Activated gamma-delta T cell (primary cell): ENCODE measurements around the gene ABCG2.
"Not testable (repeated sequence)": the region's sequence is repeated elsewhere in the genome, so short reads cannot be mapped to it uniquely, and the experiment has no call there.

Source experiments
- DNase-seq: peaks from one replicate; lab custom pipeline; 2025; lab: John Stamatoyannopoulos, UW

The ABCG2 gene

DNA sequence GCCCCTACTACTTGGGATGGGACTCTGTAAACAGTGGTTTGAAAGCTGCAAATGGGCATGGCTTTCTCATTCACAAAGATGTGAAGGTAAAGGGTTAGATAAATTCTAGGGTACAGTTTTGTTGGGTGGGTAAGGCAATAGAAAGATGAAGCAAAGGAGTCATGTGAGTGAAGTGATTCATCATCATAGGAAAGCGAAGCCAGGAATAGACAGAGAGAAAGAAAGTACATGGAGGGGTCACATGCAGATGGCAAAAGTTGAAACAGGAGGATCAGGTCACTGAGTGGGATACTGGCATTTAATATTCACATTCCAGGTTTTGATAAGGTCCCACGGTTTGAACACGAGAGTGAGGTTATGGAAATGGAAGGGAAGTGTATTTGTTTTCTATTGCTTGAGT is 8.2 kb upstream of the ABCG2 start:
- DNase-seq = no peak

DNA sequence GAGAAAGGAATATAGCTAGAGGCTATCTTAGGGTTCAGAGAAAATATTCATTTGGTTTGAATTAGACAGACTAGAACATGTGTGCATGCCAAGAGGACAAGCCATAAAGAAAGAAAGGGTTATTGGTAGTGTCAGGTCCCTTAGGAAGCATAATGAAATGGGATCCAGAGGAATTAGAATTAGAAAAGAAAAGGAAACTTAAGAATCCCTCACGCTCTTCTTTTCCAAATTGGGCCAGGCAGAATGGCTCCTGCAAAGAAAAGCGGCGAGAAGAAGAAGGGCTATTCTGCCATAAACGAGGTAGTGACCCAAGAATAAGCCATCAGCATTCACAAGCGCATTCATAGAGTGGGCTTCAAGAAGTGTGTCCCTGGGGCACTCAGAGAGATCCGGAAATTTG is 4.9 kb upstream of the ABCG2 start:
- DNase-seq = no peak

DNA sequence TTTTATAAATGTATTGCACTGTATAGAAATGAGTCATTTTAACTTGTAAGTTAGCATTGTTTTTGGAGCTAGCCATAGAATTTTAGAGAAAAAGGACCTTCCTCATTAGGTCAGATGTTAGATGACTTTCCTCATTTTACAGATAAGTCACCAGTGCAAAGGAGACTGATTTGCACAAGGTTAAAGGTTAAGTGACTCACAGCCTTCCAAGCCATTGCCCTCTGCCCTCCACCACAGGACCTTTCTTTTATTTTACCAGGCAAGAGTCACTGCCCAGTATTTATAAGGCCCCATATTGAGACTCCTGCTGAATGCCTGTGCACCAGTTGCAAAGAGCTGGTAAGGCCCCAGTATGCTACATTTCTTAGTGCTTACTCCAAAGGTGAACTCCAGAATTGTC is 4.2 kb upstream of the ABCG2 start:
- DNase-seq = no peak

DNA sequence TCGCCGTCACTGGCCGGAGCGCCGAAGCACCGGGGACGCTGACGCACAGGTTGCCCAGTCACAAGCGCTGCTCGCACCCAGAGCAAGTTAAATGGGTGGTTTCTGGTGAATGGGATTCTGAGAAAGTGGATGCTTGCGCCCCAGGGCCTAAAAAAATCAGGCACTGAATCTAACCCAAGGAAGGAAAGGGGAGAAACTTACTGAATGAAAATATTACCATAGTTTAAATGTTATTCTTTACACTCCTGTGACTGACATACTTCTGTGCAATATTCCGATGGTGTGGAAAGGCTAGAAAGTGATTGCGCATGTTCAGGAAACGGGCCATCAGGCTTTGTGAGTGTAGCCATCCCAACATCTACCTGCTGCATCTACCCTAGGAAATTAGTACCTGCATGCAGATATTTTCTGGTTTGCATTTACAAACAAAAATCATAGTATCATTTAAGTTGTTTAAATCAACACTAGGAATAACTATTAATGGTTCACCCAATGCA is 838 bp upstream of the ABCG2 start:
- DNase-seq = no peak

DNA sequence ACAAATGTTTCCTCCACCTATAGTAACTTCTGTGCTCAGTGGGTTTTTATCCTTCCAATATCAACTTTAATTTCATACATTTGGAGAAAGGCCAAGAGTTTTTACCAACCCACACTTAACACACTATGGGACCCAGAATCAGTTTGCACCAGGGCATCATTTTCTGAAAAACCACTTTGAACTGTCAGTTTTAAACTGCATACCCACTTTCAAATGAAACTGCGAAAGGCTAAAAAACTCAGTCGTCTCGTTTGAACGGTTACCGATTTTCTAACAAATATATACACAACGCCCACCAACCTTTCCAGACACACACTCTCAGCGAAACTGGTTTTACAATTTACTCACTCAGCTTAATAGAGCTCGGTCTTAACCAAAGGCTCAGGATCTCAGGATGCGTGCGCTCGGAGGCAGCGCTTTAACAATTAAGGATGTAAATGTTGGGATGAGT is 376 bp downstream of the ABCG2 start:
- no peak for DNase-seq

DNA sequence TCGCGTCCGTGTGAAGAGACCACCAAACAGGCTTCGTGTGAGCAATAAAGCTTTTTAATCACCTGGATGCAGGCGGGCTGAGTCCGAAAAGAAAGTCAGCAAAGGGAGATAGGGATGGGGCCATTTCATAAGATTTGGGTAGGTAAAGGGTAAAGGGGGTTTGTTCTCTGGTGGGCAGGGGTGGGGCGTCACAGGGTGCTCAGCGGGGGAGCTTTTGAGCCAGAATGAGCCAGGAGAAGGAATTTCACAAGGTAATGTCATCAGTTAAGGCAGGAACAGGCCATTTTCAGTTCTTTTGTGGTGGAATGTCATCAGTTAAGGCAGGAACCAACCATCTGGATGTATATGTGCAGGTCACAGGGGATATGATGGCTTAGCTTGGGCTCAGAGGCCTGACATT is 6.1 kb downstream of the ABCG2 start:
- DNase-seq = not testable (repeated sequence)

DNA sequence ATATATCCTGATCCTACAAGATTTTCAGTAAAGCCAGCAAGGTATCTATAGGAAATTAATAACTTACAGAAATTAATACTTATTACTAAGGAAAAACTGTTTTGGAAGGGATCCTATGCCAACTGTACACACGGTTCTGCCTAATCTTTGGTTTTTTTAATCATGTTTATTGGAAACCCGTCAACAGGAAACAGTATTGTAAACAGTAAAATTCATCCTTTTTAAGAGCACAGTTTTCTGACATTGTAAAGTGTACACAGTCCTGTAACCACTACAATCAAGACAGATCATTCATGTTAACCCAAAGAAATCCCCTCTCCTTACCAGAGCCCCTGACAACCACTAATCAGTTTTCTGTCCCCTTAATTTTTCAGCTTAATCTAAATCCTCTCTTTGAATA is 9.9 kb downstream of the ABCG2 start:
- DNase-seq = no peak

DNA sequence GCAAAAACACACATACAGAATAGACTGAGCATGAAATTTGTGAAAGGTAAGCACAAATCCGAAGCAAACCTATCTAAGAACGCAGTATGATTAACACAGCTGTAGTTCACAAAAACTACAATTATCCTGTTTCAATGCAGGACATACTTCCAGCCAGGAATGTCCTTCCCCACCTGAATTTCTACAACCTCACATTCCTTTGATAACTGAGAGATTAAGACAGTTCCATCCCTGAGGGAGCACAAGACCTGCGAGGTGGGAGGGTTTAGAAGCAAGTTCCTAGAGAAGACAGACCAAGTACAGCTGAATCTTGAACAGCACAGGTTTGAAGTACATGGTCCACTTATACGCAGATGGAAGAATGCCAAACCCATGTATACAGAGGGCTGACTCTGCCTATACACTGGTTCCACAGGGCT is 10.6 kb downstream of the ABCG2 start:
- DNase-seq = no peak

DNA sequence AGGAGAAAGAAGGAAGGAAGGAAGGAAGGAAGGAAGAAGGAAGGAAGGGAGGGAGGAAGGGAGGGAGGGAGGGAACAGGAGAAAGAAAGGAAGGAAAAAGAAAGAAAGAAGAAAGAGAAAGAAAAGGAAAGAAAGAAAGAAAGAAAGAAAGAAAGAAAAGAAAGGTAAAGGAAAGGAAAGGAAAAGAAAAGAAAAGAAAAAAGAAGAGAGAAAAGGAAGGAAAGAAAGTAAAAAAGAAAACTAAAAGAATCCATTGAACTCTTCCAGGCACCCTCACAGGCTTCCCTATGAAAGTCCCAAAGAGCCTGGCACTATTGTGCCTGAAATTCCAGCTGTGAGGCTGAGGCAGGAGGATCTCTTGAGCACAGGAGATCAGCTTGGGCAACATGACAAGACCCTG is 11.5 kb downstream of the ABCG2 start:
- DNase-seq = no peak

DNA sequence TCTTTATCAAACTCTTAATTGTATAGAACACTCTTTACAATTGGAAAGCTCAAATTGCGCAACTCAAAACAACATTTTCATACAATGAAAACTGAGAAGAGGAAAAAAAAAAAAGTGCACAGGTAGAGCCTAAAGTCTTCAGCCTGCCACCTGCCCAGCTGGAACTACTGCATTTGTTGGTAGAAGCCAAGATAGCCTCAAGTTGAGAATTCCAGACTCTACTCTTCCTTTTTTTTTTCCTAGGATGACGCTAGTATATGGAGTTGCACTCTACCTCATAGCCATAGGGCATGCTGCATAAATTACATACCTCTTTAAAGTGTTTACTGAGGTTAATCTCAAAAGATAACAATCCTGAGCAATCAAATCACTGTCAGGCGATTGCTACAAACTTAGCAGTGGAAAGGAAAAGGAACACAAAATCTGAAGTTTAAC is 13.6 kb downstream of the ABCG2 start:
- DNase-seq = no peak

DNA sequence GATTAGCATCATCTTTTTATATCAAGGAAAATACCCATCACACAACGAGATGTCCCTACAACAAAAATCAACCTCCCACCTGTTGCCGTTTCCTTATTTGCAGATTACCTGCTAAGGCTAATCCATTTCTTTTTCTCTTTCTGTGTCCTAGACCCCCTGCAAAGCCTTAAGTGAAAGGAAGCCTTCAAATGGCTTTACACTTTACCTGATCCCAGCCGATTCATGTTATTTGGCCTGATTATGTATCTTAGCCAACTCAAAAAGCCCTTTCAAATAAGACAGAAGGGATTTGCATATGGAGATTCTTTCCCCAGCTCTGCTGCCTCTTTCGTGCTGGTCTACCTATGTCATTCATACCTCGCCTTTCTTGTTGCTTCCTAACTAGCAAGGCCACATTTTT is 14.4 kb downstream of the ABCG2 start:
- DNase-seq = no peak

DNA sequence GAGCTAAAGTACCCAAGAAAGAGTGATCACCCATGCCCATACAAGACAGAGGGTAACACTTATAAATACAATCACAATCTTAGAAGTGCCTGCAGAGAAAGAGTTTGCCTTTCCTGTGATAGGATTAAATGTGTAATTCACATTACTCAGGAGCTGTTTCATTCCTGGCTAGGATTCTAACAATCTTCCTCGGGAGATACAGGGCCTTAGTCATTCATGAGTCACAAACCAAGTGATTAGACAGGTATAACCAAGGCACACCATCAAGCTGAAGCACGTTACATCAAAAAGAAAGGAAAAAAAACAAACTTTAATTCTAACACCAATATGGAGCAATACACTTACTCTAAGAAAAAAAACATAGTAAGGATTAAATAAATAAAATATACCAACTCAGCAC is 14.9 kb downstream of the ABCG2 start:
- DNase-seq = no peak

DNA sequence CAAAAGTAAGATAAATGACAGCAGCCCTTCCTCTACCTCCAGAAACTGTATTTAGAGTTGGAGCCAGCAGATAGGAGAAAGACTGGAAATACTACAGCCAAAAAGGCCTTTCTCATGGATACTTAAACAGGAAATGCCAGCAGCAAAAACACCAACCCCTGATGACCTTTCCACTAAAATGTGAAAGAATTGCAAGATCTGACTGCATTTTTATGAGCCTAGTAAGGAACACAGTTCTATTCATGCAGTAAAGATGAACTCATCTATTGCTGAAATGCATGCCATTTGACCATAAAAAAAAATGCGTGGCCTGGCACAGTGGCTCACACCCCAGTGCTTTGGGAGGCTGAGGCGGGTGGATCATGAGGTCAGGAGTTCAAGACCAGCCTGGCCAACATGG is 19.9 kb downstream of the ABCG2 start:
- no peak for DNase-seq

DNA sequence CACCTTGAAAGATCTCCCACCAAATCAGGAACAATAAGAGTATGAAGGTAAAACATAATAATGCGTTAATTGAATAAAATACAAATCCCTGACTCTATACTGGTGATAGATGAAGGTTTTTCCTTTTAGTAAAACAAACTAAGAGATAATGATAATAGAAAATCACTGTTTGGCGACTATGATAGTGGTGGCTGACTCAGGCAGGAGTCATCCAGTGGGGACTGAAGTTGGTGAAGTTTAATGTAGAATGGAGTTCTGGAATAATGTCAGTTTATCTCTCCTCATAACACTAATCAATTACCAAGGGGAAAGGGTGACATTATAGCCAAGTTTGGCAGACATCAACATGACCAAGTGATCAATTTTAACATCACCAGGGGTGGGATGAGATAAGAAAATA is 21.3 kb downstream of the ABCG2 start:
- DNase-seq = no peak

DNA sequence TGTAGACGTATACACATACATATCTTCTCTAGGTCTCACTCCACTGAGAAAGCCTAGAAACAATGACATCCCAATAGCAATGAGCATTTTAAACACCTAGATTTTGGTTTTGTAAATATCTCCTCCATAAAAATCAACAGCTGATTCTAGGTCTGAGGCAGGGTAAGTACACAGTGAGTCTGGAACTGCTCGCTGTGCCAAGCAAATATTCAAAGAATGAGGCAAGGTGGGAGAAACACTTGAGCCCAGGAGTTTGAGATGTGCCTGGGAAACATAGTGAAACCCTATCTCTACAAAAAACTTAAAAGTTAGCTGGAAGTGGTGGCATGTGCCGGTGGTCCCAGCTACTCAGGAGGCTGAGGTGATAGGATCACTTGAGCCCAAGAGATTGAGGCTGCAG is 22.2 kb downstream of the ABCG2 start:
- no peak for DNase-seq

DNA sequence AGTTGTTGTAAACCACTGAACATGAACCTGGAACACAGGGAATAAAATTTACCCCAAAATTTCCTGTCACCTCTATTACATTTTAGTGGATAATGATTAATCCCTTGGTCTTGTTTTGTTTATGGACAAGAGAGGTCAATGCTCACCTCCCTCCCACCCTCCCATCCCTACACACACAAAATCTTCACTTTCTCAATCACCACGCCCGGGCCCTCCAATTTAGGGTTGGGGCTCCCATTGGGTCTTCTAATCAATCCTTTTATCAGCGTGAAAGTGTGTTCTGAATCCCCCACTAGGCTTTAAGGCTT is 23.1 kb downstream of the ABCG2 start:
- no peak for DNase-seq

DNA sequence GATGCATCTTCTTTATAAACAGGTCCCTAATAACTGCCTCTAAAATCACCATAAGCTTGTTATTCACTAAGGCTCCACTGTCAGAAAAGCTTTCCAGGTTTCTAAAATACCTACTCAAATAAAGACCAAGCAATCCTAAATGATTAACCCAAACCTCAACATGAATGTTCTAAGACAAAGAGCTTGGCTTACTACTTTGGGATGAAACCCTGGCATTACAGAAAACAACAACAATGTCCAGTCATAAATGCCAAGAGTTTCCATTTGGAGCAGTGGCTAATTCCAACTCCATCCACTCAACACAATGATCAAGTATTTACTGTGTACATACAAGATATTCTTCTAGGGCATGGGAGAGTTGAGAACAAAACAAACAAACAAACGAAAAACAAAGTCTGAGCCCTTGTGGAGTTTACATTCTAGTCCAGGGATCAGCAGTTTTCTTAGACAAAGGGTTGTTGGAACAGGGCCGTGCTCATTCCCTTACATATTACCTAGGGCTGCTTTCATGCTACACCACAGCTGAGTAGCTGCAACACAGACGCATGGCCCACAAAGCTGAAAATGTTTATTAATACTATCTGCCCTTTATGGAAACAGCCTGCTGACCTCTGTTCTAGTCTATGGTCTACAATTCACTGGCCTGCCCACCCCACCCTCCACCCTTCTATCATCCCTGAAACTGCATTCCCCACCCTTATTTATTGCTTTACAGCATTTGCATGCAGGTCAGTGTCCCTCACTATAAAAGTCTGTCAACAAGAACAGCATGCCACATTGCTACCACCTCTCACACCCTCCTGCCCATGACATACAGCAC is 23.7 kb downstream of the ABCG2 start:
- no peak for DNase-seq

DNA sequence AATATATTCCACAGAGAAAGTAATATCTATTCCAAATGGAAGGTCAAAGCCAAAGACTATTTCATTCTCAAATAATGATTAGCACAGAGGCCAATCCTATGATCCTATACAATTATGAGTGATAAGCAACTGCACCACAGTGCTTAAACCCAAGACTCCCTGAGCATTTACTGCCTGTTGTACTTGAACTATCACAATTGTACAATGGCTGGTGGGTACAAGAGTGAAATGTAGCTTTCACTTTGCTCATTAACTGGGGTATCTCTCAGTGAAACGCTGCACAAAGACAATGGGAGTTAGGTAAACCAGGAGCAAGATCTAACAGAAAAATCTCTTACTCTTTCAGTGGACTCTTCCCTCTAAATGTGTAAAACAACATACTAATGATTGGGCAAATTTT is 24.3 kb downstream of the ABCG2 start:
- DNase-seq = no peak

DNA sequence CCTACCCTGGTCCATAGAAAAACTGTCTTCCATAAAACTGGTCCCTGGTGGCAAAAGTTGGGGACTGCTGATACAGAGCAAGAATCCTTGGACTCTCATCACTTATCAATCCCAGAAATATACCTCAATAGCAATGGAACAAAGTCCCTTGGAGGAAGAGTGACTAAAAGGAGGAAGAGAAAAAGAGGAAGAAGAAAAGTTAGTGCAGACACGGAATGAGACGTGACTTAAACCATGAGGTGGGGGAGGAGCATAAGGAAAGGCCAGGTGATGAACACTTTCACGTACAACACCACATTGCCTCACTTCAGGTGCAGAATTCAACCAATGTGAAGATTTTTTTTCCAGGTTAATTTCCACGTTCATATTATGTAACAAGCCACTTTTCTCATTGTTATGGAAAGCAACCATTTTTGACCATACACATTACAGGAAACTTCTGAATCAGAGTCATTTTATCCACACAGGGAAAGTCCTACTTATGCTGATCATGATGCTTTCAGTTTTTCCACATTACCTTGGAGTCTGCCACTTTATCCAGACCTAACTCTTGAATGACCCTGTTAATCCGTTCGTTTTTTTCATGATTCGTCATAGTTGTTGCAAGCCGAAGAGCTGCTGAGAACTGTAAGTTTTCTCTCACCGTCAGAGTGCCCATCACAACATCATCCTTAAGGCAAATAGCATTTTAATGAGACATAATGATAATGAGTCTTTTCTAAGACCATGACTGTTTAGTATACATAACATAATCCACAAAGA is 27.7 kb downstream of the ABCG2 start:
- DNase-seq = no peak

DNA sequence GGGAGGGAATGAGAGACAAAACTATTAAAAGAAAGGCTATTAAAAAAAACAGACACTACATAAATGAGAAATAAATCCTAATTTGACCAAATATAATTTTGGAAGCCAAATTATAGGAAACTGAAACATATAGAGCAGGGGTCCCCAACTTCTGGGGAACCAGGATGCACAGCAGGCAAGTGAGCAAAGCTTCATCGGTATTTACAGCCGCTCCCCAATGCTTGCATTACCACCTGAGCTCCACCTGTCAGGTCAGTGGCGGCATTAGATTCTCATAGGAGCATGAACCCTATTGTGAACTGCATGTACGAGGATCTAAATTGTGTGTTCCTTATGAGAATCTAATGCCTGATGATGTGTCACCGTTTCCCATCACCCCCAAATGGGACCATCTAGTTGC is 28.4 kb downstream of the ABCG2 start:
- no peak for DNase-seq

DNA sequence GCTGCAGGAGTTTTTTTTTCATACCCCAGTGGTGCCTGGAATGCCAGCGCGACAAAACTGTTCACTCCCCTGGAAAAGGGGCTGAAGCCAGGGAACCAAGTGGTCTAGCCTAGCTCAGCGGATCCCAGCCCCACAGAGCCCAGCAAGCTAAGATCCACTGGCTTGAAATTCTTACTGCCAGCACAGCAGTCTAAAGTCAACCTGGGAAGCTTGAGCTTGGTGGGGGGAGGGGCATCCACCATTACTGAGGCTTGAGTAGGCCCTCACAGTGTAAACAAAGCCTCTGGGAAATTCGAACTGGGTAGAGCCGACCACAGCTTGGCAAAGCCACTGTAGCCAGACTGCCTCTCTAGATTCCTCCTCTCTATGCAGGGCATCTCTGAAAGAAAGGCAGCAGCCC is 36.2 kb downstream of the ABCG2 start:
- not testable (repeated sequence) for DNase-seq

DNA sequence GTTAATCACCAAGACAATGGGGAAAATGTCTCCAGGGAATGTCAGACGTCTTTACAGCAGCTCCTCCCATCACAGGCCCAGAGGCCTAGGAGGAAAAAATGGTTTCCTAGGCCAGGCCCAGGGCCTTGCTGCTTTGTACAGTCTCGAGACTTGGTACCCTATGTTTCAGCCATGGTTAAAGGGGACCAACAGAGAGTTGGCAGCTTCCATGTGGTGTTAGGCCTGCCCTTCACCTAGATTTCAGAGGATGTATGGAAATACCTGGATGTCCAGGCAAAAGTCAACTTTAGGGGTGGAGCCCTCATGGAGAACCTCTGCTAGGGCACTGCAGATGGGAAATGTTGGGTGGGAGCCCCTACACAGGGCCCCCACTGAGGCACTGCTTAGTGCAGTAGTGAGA is 38.5 kb downstream of the ABCG2 start:
- no peak for DNase-seq

DNA sequence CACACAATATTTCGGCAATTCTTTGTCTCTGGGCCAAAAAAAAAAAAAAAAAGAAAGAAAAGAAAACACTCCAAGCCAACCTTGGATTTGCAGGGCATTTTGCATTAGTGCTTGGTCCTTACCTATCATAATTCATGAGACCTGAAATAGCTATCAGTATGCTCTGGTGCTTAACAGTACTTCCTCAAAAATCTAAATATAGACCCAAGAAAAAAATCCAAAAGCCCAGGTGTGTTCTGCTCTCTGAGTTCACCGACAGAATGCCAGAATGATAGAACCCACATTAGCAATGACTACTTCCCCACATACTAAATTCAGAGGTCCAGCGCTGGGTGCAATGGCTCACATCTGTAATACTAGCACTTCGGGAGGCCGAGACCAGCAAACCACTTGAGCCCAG is 42.9 kb downstream of the ABCG2 start:
- no peak for DNase-seq
